Sigmoid colon (tissue), 4 donors: ENCODE results near the gene RBCK1.

Experiments used
- EP300 ChIP-seq, 4 donors: sonication (generic); formaldehyde crosslinking; IDR thresholded peaks; one replicate each; pipeline ENCODE4 v1.6.1; 2017; ENCODE audit warnings: antibody characterized with exemption in 4 of 4
- POLR2A ChIP-seq, 2 donors: fragments of 450-650 bp; IDR thresholded peaks; one replicate each; pipeline ENCODE4 v1.6.1; 2016; ENCODE audit warnings: antibody characterized with exemption in 2 of 2, mild to moderate bottlenecking in 2 of 2, moderate library complexity in 2 of 2
- POLR2AphosphoS5 ChIP-seq, 4 donors: sonication (generic); formaldehyde crosslinking; IDR thresholded peaks; one replicate each; pipeline ENCODE4 v1.6.1; 2017; ENCODE audit warnings: antibody characterized with exemption in 4 of 4
- TF ChIP-seq, protein P1 (sequence below), 4 experiments: fragments of 450-650 bp in 3 of 4; fragments of 200-600 bp in 1 of 4; IDR thresholded peaks; one replicate each; pipeline ENCODE4 v1.5.1; 2016 to 2019; ENCODE audit warnings: antibody characterized with exemption in 4 of 4, mild to moderate bottlenecking in 3 of 4, moderate library complexity in 2 of 4

DNA sequence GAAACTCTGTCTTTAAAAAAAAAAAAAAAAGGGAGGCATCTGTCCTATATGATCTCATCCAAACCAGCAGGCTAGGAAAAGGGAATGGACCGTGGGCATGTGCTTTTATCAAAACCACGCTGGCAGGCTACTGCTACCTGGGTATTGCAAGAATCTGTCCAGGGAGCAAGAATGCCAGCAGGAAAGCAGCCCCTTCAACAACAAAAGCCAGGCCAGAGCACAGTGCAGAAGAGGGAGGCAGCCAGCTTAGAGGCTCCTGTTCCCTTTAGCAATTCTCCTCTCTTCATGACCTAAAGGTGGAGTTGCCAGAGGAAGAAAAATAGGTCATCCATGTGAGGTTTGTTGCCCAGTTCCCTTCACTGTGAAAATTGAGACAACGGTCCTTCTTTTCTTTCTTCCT is 36.0 kb downstream of the RBCK1 start:
- TF ChIP-seq POLR2A (IDR thresholded peaks at IDR 0.05) (no peak), POLR2AphosphoS5 (IDR thresholded peaks at IDR 0.05) (no peak), EP300 (IDR thresholded peaks at IDR 0.05) (no peak)
- TF ChIP-seq, protein P1, sequence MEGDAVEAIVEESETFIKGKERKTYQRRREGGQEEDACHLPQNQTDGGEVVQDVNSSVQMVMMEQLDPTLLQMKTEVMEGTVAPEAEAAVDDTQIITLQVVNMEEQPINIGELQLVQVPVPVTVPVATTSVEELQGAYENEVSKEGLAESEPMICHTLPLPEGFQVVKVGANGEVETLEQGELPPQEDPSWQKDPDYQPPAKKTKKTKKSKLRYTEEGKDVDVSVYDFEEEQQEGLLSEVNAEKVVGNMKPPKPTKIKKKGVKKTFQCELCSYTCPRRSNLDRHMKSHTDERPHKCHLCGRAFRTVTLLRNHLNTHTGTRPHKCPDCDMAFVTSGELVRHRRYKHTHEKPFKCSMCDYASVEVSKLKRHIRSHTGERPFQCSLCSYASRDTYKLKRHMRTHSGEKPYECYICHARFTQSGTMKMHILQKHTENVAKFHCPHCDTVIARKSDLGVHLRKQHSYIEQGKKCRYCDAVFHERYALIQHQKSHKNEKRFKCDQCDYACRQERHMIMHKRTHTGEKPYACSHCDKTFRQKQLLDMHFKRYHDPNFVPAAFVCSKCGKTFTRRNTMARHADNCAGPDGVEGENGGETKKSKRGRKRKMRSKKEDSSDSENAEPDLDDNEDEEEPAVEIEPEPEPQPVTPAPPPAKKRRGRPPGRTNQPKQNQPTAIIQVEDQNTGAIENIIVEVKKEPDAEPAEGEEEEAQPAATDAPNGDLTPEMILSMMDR (IDR thresholded peaks at IDR 0.05): no peak
